GM21360 (cell line): Measurements from ENCODE around the gene AHDC1.
"Not testable (repeated sequence)": the region's sequence is repeated elsewhere in the genome, so short reads cannot be mapped to it uniquely, and the experiment has no call there.

Experiments used
- ATAC-seq: cut with Tn5 transposase; IDR thresholded peaks from one replicate; pipeline ENCODE4 v1.9.1; 2021; ENCODE audit warnings: mild to moderate bottlenecking, moderate library complexity; ENCODE audit not compliant: unreplicated experiment

AHDC1 gene

DNA sequence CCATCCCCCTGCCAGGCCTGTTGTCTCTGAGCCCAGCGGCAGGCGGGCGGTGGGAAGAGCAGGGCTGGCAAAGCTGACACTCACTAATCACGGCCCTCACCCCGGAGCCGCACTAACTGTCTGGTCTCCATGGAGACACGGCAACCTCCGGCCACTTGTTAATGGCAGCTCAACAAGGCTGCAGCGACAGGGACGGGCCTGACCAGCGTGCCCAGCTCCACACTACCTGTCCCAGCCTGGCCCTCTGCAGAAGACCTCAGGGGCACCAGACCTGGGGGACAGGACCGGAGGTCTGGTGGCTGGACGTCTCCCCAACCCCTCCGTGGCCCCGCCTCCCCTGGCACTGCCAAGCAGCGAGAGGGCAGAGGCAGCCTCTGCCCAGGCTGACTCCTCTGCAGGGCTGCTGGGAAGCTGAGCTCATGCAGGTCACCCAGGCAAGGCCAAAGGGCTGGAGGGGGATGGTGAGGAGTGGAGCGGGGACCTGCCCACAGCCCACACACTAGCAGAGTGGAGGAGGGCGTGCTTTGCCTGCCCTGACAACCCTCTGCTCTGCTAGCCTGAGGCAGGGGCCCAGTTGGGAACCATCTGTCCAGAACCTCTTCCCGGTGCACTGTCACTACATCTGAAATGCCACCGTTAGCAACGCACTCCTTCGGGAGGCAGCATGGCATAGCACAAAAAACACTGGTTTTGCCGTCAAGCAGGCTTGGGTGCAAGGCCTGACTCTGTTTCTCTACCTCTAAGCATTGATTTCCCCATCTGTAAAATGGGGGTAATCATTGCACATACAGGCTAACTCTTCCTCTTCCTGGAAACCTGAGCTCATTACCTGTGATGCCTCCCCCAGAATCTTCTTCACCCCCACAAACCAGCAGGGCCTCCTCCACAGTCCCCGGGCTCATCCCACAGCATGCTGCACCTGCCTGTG lies 84.3 kb downstream of the AHDC1 start:
- no peak for ATAC-seq

GRCh38 chr1:27518808-27519207 lies 85.1 kb downstream of the AHDC1 start:
- no peak for ATAC-seq

GRCh38 chr1:27517907-27518718 lies 85.8 kb downstream of the AHDC1 start:
- no peak for ATAC-seq

DNA sequence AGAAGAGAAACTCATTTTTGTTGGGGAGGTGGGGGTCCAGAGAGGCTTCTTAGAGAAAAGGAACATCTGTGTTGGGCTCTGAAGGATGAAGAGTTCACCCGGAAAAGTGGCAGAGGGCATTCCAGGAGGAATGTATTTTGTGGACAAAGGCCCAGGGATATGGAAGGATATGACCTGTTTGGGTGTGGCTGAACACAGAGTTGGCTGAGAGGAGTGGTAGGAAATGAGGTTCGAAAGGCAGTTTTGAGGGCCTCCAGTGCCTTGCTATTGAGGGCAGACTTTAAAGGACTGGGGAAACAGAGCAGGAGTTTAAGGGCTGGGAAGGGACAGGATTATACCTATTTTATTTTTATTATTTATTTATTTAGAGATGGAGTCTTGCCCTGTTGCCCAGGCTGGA lies 86.6 kb downstream of the AHDC1 start:
- no peak for ATAC-seq

DNA sequence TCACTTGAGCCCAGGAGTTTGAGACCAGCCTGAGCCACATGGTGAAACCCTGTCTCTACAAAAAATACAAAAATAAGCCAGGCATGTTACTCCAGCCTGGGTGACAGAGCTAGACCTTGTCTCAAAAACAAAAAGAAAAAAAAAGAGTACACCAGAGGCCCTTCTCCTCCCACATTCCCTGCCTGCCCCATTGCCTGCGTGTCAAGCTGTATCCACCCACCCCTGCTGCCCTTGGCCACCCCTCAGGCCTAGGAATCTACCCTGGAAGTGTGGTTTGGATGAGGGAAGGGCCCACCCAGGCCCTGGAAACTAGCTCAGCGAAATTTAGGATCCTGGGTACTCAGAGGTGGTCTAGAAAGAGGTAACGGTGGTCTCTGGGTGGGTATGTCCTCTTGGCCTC lies 88.3 kb downstream of the AHDC1 start:
- no peak for ATAC-seq

GRCh38 chr1:27513958-27514357 lies 90.0 kb downstream of the AHDC1 start:
- ATAC-seq = no peak

GRCh38 chr1:27513528-27513927 lies 90.4 kb downstream of the AHDC1 start:
- no peak for ATAC-seq

GRCh38 chr1:27509127-27510080 lies 94.5 kb downstream of the AHDC1 start:
- ATAC-seq = no peak

DNA sequence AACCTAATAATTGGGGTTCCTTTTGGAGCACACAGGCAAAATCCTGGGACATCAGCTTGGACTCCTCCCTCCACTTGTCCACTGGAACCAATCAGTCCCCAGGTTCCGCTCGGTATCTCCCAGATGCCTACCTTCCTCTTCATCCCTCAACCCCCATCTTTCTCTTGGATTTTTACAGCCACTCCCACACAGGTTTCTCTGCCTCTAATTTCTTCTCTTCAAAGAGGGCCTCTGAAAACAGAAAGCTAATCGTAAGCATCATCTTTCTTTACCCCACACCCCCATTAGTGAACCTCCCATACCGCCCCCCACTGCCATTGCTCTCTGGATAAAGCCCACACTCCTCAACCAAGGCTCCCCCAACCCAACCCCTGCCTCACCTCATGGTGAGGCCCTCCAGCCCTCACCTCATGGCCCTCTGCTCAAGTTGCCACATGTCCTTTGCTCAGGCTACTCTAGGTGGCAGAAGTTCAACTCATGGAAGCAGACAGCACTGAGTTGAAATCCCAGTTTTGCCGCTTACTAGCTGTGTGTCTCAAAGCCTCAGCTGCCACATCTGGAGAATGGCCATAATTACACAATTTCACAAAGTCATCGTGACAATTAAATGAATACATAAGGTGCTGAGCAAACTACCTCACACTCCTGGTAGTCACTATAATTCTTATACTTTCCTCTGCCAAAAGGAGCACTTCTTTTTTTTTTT lies 95.8 kb downstream of the AHDC1 start:
- ATAC-seq = no peak

GRCh38 chr1:27506703-27507102 lies 97.2 kb downstream of the AHDC1 start:
- no peak for ATAC-seq

DNA sequence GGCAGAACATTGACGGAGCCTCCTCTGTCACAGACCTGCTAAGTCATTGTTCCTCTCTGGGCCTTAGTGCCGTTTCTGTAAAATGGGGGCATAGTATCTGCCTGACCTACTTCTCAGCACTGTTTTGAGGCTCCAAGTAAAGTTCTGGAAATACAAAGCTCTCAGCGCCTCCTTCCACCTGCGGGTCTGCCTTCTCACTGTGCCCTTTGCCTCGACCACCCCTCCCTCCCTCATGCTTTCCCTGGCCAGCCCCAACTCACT lies 98.6 kb downstream of the AHDC1 start:
- ATAC-seq = no peak

DNA sequence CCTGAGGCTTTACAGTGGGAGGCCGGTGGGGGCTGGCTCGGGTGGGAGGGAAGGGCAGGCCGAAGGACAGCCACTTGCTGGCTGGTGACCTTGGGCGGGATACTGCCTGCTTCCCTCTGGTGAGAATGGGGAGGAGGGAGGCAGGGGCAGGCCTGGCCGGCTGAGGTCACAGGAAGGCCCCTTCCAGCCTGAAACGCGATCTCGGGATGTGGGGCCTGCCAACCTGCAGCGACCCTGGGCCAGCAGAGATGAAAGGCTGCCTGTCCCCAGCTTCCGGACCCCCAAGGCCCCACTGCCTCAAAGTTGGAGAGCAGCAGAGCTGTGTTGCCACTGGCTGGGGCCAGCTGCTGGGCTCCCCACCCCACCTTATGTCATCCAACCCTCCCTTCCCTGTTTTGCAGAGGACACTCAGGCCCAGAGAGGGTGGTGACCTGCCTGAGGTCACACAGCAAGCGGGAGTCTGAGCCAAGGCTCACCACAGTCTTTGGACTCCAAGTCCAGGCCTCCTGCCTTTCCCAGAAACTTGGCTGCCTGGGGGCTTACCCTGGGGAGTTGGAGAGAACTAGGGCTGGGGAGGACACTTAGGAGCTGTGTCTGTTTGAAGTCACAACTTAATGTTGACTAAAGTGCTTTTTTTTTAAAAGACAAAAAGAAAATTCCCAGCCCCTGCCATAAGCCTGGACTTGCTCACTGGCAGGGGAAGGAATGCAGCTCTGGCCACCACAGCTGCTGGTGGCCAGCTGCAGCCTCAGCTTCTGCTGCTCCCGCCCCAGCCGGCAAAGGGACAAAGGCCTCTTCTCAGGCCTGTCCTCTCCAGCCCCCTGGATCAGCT lies 99.1 kb downstream of the AHDC1 start:
- no peak for ATAC-seq

GRCh38 chr1:27503844-27504587 lies 99.9 kb downstream of the AHDC1 start:
- no peak for ATAC-seq

- ATAC-seq = no peak
Observed at GRCh38 chr1:27503033-27503432, 100.9 kb downstream of the AHDC1 start.

DNA sequence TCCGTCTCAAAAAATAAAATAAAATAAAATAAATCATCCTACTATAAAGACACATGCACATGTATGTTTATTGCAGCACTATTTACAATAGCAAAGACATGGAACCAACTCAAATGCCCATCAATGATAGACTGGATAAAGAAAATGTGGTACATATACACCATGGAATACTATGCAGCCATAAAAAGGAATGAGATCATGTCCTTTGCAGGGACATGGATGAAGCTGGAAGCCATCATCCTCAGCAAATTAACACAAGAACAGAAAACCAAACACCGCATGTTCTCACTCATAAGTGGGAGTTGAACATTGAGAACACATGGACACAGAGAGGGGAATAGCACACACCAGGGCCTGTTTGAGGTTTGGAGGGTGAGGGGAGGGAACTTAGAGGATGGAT lies 102.8 kb downstream of the AHDC1 start:
- not testable (repeated sequence) for ATAC-seq

- ATAC-seq = no peak
Observed at GRCh38 chr1:27499142-27499541, 104.8 kb downstream of the AHDC1 start.

DNA sequence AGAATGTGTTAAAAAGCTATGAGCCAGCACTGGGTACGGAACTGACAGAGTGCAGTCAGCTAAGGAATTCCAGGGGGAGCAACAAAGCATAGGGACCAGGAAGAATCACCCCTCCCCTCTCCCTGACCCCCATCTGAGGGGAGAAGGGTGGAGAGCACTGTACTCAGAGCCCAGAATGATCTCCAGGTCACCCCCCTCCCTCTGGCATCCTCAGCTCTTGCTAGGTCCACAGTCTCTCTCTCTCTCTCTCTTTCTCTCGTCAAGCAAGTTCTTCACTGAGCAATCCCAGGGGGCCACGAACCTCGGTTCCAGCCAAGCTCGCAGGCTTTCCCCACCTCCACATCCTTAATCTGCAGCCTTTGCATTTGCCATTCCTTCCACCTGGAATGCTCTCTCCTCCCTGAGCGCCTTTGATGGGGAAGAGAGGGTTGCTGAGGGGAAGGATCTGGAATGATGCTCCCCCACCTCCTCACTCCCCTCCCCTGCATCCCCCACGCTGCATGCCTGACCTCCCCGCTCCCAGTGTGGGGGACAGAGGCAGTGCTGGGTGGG lies 107.3 kb downstream of the AHDC1 start:
- ATAC-seq = no peak

DNA sequence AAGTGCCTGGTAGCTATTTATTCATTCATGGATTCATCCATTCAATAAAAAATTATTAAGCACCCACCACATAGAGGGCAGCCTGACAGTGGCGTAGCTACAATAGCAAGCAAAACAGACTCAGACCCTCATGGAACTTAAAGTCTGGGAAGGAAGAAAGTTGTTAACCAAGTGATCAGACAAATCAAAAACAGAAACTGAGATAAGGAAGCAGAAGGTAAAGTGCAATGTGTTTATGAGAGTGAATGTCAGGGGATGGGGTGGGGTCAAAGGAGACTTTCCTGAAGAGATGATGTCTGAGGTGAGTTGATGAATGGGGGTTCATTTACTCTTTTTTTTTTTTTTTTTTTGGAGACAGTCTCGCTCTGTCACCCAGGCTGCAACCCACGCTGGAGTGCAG lies 111.1 kb downstream of the AHDC1 start:
- ATAC-seq = no peak
